Measurements from ENCODE around the gene EGFLAM.

DNA sequence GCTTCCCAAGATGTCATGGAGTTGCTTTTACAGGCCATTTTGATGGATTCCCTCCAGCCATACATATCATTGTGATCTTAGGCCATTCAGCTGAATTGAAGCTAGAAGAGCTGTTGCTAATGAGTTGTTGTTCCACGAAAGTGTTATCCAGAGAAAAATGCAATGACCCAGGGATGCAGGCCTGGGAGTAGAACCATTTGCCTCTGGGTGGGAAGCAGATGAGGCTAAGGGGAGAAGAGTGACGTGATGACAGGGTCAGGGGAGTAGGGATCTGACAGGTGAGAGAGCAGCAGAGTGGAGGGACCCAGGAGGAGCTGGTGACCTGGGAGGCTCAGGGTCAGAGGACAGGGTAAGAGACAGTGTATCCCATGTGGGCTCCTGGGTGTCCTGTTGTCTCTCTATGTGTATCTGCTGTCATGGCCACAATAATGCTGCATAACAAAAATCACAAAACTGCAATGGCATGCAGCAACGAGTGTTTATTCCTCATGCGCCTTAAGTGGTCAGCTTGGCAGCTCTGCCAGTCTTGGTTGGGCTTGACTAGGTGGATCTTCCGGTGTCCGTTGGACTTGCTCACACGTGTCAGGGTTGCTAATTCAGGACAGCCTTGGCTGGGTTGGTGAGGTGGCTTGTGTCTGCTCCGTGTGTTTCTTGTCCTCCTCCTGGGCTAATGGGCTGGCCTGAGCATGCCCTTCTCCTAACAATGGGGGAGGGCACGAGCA, 207.5 kb downstream of the EGFLAM start:
- TF ChIP-seq ZNF780A (CRISPR knock-in tag; IDR thresholded peaks at IDR 0.05) (no peak), YY1 (IDR thresholded peaks at IDR 0.05; ENCODE audit: borderline replicate concordance in 1 of 3, control insufficient read depth in 1 of 3, extremely low read depth in 1 of 3, insufficient read depth in 3 of 3, insufficient read length in 1 of 3, insufficient replicate concordance in 2 of 3, low read depth in 1 of 3, low read length in 2 of 3) (no peak), CUX1 (CRISPR knock-in tag; IDR thresholded peaks at IDR 0.05) (no peak), ZNF76 (CRISPR knock-in tag; IDR thresholded peaks at IDR 0.05; ENCODE audit: borderline replicate concordance) (no peak), JUN (IDR thresholded peaks at IDR 0.05; ENCODE audit: borderline replicate concordance, low read depth, low read length) (no peak), JUN (CRISPR knock-in tag; IDR thresholded peaks at IDR 0.05; ENCODE audit: borderline replicate concordance) (no peak)

All from K562 (cell line).